COR-L47 (cell line): Measurements from ENCODE around the gene CACNB3.
"Not testable (repeated sequence)": the region's sequence is repeated elsewhere in the genome, so short reads cannot be mapped to it uniquely, and the experiment has no call there.

Source experiments
- DNase-seq: peaks from one replicate; lab custom pipeline; 2025; lab: John Stamatoyannopoulos, UW

CACNB3 gene

DNA sequence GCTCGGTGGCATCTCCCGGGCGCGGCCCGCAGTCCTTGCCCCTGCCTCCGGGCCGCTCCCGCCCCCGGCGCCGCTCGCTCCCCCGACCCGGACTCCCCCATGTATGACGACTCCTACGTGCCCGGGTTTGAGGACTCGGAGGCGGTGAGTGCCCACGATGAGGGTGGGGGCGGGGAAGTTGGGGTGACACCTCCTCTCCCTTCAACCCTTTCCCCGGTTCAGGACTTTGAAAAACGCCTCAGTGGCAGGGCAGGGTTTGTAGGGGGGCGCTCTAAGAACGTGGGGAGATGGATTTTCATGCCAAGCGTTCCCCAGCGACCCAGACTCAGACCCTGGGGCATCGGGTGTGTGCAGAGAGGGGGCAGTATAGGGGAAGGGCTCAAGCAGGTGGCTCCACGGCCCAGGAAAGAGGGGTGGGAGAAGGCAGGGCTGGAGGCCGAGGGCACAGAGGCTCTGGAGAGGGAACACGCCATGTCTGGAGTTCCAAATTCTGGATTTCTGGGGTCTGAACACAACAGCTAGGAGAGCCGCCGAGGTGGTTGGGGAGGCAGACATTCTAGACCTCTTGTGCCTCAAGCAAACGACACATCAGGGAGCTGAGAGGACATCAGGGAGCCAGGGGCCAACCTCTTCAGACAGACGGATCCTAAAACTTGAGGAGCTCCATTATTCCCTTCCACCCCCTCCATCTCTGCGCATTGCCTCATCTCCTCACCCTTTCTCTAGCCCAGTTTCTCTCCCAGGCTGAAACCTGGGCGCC is 715 bp downstream of the CACNB3 start:
- DNase-seq: no peak

GRCh38 chr12:48819986-48820725 is 1.9 kb downstream of the CACNB3 start:
- no peak for DNase-seq

GRCh38 chr12:48822139-48822538 is 3.8 kb downstream of the CACNB3 start:
- no peak for DNase-seq

- DNase-seq: no peak
Measured at GRCh38 chr12:48822711-48823110, 4.4 kb downstream of the CACNB3 start.

DNA sequence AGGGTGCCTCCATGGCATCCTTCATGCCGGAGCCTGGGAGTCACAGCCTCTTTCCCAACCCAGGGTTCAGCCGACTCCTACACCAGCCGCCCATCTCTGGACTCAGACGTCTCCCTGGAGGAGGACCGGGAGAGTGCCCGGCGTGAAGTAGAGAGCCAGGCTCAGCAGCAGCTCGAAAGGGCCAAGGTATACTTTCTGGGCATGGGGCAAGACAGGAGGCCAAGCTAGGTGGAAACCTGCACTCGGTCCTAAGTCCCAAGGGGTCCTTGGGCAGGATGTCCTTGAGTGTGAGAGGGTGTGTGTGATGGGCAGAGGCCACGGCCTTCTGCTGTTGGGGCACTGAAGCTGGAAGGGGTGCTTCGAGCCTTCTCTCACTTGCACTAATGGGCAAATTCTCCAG is 5.0 kb downstream of the CACNB3 start:
- DNase-seq: no peak

- no peak for DNase-seq
Measured at GRCh38 chr12:48824112-48824511, 5.8 kb downstream of the CACNB3 start.

DNA sequence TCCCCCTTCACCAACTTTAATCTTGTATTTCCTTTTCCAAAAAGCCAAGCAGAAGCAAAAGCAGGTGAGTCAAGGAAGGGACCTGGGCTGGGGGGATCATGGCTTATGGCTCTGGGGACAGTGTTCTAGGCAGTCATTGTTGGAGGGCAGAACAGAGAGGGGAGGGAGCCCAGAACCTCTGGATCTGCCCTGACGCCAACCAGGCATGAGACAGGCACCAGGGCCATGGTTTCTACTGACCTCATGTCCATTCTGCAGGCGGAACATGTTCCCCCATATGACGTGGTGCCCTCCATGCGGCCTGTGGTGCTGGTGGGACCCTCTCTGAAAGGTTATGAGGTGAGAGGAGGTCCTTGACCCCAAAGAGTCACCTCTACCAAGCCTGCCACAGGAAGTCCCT is 6.6 kb downstream of the CACNB3 start:
- no peak for DNase-seq

DNA sequence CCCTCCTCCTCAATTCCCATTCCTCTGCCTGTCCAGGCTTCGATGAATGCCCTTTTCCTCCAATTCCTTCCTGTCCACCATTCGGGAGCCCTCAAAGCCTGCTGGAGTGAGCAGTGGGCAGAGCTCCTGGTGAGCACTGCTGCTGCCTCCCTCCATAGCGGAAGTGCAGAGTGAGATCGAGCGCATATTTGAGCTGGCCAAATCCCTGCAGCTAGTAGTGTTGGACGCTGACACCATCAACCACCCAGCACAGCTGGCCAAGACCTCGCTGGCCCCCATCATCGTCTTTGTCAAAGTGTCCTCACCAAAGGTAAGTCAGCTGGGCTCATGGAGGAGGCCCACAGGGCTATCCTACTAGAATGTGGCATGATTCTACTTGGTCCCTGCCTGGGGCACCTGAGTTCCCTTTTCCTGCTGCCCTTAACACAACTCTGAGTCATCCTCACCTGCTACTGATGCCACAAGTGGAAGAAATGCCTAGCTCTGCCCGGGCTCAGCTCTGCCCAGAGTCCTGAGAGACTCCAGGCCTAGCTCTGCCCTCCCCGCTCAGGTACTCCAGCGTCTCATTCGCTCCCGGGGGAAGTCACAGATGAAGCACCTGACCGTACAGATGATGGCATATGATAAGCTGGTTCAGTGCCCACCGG is 8.0 kb downstream of the CACNB3 start:
- DNase-seq: no peak

DNA sequence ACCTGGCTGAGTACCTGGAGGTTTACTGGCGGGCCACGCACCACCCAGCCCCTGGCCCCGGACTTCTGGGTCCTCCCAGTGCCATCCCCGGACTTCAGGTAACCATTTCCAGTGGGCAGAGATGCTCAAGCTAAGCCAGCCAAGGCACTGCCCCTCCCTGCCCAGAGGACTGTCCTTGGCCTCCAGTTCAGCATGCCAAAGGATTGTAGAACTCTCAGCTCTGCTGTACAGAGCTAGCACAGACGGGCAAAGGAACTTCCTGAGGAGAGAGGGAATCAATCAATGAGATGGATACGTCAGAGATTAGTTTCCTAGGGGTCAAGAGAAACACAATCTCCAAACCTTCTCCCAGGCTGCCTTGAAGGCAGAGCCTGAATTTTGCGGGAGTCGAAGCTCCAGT is 8.7 kb downstream of the CACNB3 start:
- DNase-seq: no peak

- DNase-seq: no peak
Measured at GRCh38 chr12:48827513-48828096, 9.3 kb downstream of the CACNB3 start.

DNA sequence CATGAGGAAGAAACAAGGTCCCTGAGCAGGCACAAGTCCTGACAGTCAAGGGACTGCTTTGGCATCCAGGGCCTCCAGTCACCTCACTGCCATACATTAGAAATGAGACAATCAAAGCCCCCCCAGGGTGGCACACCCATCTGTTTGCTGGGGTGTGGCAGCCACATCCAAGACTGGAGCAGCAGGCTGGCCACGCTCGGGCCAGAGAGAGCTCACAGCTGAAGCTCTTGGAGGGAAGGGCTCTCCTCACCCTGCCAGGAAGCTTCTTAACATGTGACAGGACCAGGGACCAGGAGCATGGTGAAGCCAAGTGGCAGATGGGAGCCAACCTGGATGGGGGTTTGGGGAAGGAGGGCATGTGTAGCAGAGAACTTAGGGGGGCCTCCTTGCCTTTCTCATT is 10.0 kb downstream of the CACNB3 start:
- no peak for DNase-seq

- no peak for DNase-seq
Measured at GRCh38 chr12:48828841-48829575, 10.7 kb downstream of the CACNB3 start.

GRCh38 chr12:48831257-48831656 is 13.0 kb downstream of the CACNB3 start:
- no peak for DNase-seq

GRCh38 chr12:48832321-48833060 is 14.2 kb downstream of the CACNB3 start:
- DNase-seq: no peak

DNA sequence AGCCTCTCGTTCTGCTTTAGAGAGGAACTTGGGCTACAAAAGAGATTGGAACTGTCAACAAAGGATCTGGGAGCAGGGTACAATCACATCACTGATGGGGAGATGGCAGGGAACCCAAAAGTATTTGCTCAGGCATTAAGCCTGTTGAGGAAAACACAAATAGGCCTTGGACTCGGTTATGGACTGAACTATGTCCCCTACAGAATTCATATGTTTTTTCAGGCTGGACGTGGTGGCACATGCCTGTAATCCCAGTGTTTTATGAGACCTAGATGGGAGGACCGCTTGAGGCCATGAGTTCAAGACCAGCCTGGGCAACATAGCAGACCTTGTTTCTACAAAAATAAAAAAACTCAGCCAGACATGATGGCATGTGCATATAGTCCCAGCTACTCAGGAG is 19.8 kb downstream of the CACNB3 start:
- DNase-seq: no peak

- not testable (repeated sequence) for DNase-seq
Measured at GRCh38 chr12:48842021-48842420, 23.7 kb downstream of the CACNB3 start.

- peak; percentile 96 for DNase-seq
Measured at GRCh38 chr12:48851883-48852733, 33.8 kb downstream of the CACNB3 start, which contains the start of gene DDX23. DDX23 (minus strand) TSS chr12:48852163; CDS start chr12:48845782, 6,381 bp downstream.

GRCh38 chr12:48852734-48853688 is 34.7 kb downstream of the CACNB3 start:
- peak; percentile 83 for DNase-seq

- no peak for DNase-seq
Measured at GRCh38 chr12:48854488-48854887, 36.2 kb downstream of the CACNB3 start.
